Heart right ventricle (tissue), 16 donors: ENCODE data around the gene SLC25A33. TPM values are rescaled to one million over a fixed set of nuclear protein-coding genes. Genes with fewer than 3 reads are reported as not detected.

Experiments
- ATAC-seq, 8 donors: fragments of 200-7000 bp; cut with Tn5 transposase; one replicate each; pipeline ENCODE4 v1.9.1; 2020; ENCODE audit warnings: mild to moderate bottlenecking in 8 of 8, moderate library complexity in 8 of 8, moderate number of reproducible peaks in 1 of 8
- DNase-seq, 2 donors: peaks; one replicate each; pipeline ENCODE4 v3.0.0-alpha.2; 2020
- H3K27ac ChIP-seq, 10 donors: fragments of 200-600 bp; sonication (generic) in 2 of 10; one replicate each; pipeline versions ENCODE4 v1.5.0 to v1.8.0; 2020 to 2022; ENCODE audit warnings: mild to moderate bottlenecking in 3 of 10
- H3K27me3 ChIP-seq, 7 donors: fragments of 200-600 bp; one replicate each; pipeline ENCODE4 v1.8.0; 2021 to 2022; ENCODE audit warnings: mild to moderate bottlenecking in 2 of 7
- H3K36me3 ChIP-seq, 9 donors: fragments of 200-600 bp; sonication (generic) in 1 of 9; one replicate each; pipeline versions ENCODE4 v1.5.0 to v1.8.0; 2020 to 2022; ENCODE audit warnings: mild to moderate bottlenecking in 2 of 9
- H3K4me1 ChIP-seq, 9 donors: fragments of 200-600 bp; sonication (generic) in 1 of 9; one replicate each; pipeline versions ENCODE4 v1.5.0 to v1.8.0; 2020 to 2022; ENCODE audit warnings: mild to moderate bottlenecking in 4 of 9
- H3K4me3 ChIP-seq, 10 donors: fragments of 200-600 bp; sonication (generic) in 2 of 10; one replicate each; pipeline versions ENCODE4 v1.5.0 to v1.8.0; 2020 to 2022; ENCODE audit warnings: mild to moderate bottlenecking in 7 of 10, moderate library complexity in 2 of 10
- H3K9me3 ChIP-seq, 11 donors: fragments of 200-600 bp in 10 of 11; sonication (generic) in 2 of 11; one replicate each; pipeline versions ENCODE4 v1.5.0 to v1.8.0; 2013 to 2022; ENCODE audit warnings: mild to moderate bottlenecking in 2 of 11, control low read depth in 1 of 11, moderate library complexity in 1 of 11
- CTCF ChIP-seq, 9 donors: fragments of 200-600 bp; sonication (generic) in 2 of 9; IDR thresholded peaks; one replicate each; pipeline versions ENCODE4 v1.5.0 to v1.8.0; 2021 to 2022; ENCODE audit warnings: antibody characterized with exemption in 9 of 9, mild to moderate bottlenecking in 5 of 9, moderate library complexity in 1 of 9
- WGBS, 2 donors: extraction: QIAGEN DNeasy Blood & Tissue Kit; methylation state at CpG; one replicate each; pipeline ENCODE4 v1.1.7; 2013; ENCODE audit warnings: inconsistent platforms in 1 of 2; 5-methylcytosine and 5-hydroxymethylcytosine counted together
- intact Hi-C, 10 donors: fragments of 100-400 bp; cut with DNase I; formaldehyde crosslinking; loops; one replicate each; pipeline versions ENCODE4 v1.11.1 to v1.14.2; 2022
- polyA plus RNA-seq, 2 donors: library from polyadenylated mRNA; stranded (reverse); fragments of 200-250 nt; gene quantifications; one replicate each; pipeline ENCODE4 v1.2.3, GENCODE V29; 2013
- total RNA-seq, 10 donors: library from RNA; stranded (reverse); fragmentation: NEBNext Ultra II Directional in 3 of 10; extraction: Animal tissue kit (Norgen Biotek cat#: 25700) in 3 of 10; gene quantifications; one replicate each; pipeline versions ENCODE4 v1.2.1 to v1.2.4, GENCODE V29; 2021 to 2023
- donor health status: Arrhythmogenic right ventricular cardiomyopathy.
- donor health status: ischemic (EF 13 %, LVEDD 7.1; RV severe dilation, severe dysfunction).
- donor health status: healthy with polysubstance abuse.
- donor health status: DM: no; HTN: yes; CAD: no.
- donor health status: DM: no; HTN: no; CAD: no.
- donor health status: ischemic (EF 25% LVEDD 6.9; RV normal size, moderate dysfunction).
- donor health status: ischemic (EF 25% LVEDD 5.7; RV mildly dilated, moderate dysfunction).
- donor health status: healthy.
- donor health status: DM: yes; HTN: yes; CAD: no.
- donor health status: Ischemic cardiomyopathy.
- donor health status: ischemic (EF 35%, LVEDD 5.7; RV mildly dilated, moderate dysfunction).
- donor health status: nonischemic (EF 11% LVEDD 7.7; RV severe dilation, severe dysfunction).
- donor health status: DM: yes; HTN: yes; CAD: no.
- donor health status: PGD.
- donor health status: ischemic (EF 29% LVEDD 5.4; RV normal size, mild dysfunction).
- donor health status: nonischemic (EF 23%, LVEDD 6.1; RV moderate dilation, normal function).

Gene SLC25A33
- total and polyA plus RNA-seq, 12 donors, result 2.8 to 7.7 (median 5.4) TPM

- intact Hi-C loops, result no loop called here
- DNase-seq (no peak), ATAC-seq (no peak)
- H3K27ac ChIP-seq, result no peak overlapping the region
- H3K9me3 ChIP-seq, result peaks cover 0 to 4% (median 0%) of the 10 kb centered on the region in 11 donors
- H3K4me1 ChIP-seq, result no peaks in the 10 kb centered on the region
- H3K36me3 ChIP-seq, result no peaks in the 10 kb centered on the region
- peaks cover 0 to 5% (median 0%) of the 10 kb centered on the region in 7 donors for H3K27me3 ChIP-seq
- no peak for TF ChIP-seq CTCF (IDR thresholded peaks at IDR 0.05)
- WGBS, 2 donors, result 82 to 83% methylated on average over 10 of the region's 10 CpGs
- H3K4me3 ChIP-seq, result no peak overlapping the region
Measured at GRCh38 chr1:9518454-9518998, 20.7 kb upstream of the SLC25A33 start.

- Histone ChIP-seq H3K4me1 (no peaks in the 10 kb centered on the region), H3K36me3 (no peaks in the 10 kb centered on the region), H3K27me3 (peaks cover 0 to 5% (median 0%) of the 10 kb centered on the region in 7 donors), H3K9me3 (peaks cover 0 to 4% (median 0%) of the 10 kb centered on the region in 11 donors), H3K27ac (no peak overlapping the region), H3K4me3 (no peak overlapping the region)
- intact Hi-C loops, result no loop called here
- ATAC-seq (no peak), DNase-seq (no peak)
- no peak for TF ChIP-seq CTCF (IDR thresholded peaks at IDR 0.05)
- WGBS, 2 donors, result 48% methylated on average over 7 to 8 of the region's 8 CpGs
Measured at GRCh38 chr1:9520411-9520810, 18.9 kb upstream of the SLC25A33 start.

GRCh38 chr1:9529190-9529589, 10.1 kb upstream of the SLC25A33 start:
- DNase-seq (no peak), ATAC-seq (no peak)
- Histone ChIP-seq H3K4me3 (no peak overlapping the region), H3K36me3 (no peaks in the 10 kb centered on the region), H3K27me3 (no peaks in the 10 kb centered on the region), H3K27ac (no peak overlapping the region), H3K4me1 (peaks cover 0 to 5% (median 0%) of the 10 kb centered on the region in 9 donors), H3K9me3 (no peaks in the 10 kb centered on the region)
- 69 to 84% methylated on average over 8 of the region's 8 CpGs for WGBS, 2 donors
- intact Hi-C loops, result no loop called here
- TF ChIP-seq CTCF (IDR thresholded peaks at IDR 0.05), result no peak

- Histone ChIP-seq H3K4me1 (peaks cover 0 to 5% (median 0%) of the 10 kb centered on the region in 9 donors), H3K36me3 (no peaks in the 10 kb centered on the region), H3K9me3 (no peaks in the 10 kb centered on the region), H3K27me3 (no peaks in the 10 kb centered on the region), H3K4me3 (no peak overlapping the region), H3K27ac (no peak overlapping the region)
- ATAC-seq, result no peak
- 97% methylated on average over 4 of the region's 4 CpGs for WGBS, 2 donors
- no peak for TF ChIP-seq CTCF (IDR thresholded peaks at IDR 0.05)
- intact Hi-C loops, result no loop called here
- no peak for DNase-seq
Measured at GRCh38 chr1:9530320-9530719, 8.9 kb upstream of the SLC25A33 start.
